CD4-positive, alpha-beta T cell treated with Interleukin-6 at 100 ng/mL for 8 hours (primary cell): ENCODE measurements around the gene MECR.

Experiments used
- DNase-seq: peaks from one replicate; pipeline ENCODE4 v3.0.0-alpha.2; 2020; ENCODE audit warnings: mixed read lengths, low spot score

The MECR gene

GRCh38 chr1:29230553-29231378, at the start of gene MECR:
Gene MECR, minus strand, starts transcription at chr1:29230934. Its CDS starts 28 bp downstream, at chr1:29230906.
- peak; percentile 91 for DNase-seq

- no peak for DNase-seq
These were observed 49.2 kb upstream of the MECR start for GRCh38 chr1:29279951-29280391.

- DNase-seq = no peak
These were observed 48.7 kb upstream of the MECR start for GRCh38 chr1:29279406-29279805.

- DNase-seq = no peak
These were observed 47.4 kb upstream of the MECR start for GRCh38 chr1:29278124-29278523.

GRCh38 chr1:29275435-29275834, 44.7 kb upstream of the MECR start:
- DNase-seq = no peak

- no peak for DNase-seq
These were observed 41.6 kb upstream of the MECR start for GRCh38 chr1:29272147-29272907.

- DNase-seq = no peak
These were observed 41.0 kb upstream of the MECR start for GRCh38 chr1:29271724-29272123.

- DNase-seq = no peak
These were observed 40.3 kb upstream of the MECR start for GRCh38 chr1:29270929-29271521.

GRCh38 chr1:29269382-29269781, 38.6 kb upstream of the MECR start:
- DNase-seq = no peak

- DNase-seq = no peak
These were observed 36.8 kb upstream of the MECR start for GRCh38 chr1:29267321-29268070.

GRCh38 chr1:29266912-29267311, 36.2 kb upstream of the MECR start:
- no peak for DNase-seq

GRCh38 chr1:29264773-29265389, 34.1 kb upstream of the MECR start:
- no peak for DNase-seq

GRCh38 chr1:29260531-29260930, 29.8 kb upstream of the MECR start:
- no peak for DNase-seq

GRCh38 chr1:29259802-29260441, 29.2 kb upstream of the MECR start:
- no peak for DNase-seq

GRCh38 chr1:29258976-29259801, 28.5 kb upstream of the MECR start:
- DNase-seq = no peak

- no peak for DNase-seq
These were observed 27.6 kb upstream of the MECR start for GRCh38 chr1:29258189-29258975.

- DNase-seq = no peak
These were observed 26.5 kb upstream of the MECR start for GRCh38 chr1:29256979-29257804.

- no peak for DNase-seq
These were observed 25.7 kb upstream of the MECR start for GRCh38 chr1:29256394-29256793.
